Measurements from ENCODE around the gene PSME2. TPM values are rescaled to one million over a fixed set of nuclear protein-coding genes. Genes with fewer than 3 reads are reported as not detected.

PSME2 gene
- total and polyA plus RNA-seq, 10 of the 15 experiments (the other 5 are each of a cell fraction or from before 2014, with no cell fraction given): 510 to 3,542 (median 913) TPM

DNA sequence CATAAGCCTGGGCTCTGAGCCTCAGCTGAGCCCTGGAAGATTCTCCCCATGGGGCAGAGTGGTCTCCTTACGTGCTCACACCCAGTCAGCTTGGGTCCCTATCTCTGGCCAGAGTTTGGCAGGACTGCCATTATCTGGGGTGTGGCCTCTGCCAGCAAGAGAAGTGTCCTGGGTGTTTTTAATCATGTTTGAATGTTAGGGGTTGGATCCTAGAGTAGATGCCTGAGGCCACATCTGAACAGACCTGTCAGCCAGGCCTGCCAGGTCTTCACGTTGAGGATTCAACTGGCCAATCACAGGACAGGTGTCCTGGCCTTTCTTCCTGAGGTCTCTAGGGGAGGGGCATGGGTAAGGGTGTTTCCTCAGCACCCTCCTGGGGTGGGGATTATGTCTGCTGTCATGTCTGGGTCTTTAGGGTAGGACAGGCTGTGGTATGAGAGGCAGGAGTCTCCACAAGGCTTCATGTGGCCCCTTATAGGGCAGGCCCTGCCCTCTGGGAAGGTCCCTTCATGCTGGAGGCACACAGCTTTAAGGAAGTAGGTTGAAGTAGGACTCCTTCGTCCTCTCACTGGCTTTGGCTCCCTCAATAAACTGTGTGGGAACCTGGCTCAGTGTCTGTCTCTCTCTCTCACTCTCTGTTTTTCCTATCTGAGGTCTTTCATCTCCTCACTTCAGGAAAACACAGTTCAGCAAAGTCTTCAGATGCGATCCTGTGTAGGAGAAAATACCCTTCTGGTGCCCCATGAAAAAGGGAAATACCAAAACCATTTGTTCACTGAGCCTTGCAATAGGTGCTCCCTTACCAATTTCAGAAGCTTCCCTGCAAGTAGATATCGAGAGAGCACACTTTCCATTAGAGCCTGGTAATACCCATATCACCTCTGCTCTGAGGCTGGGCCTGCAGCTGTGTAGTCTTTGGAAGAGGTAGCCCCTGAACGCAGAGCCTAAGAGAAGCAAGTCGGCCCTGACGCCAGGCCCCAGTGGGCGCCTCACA, 22.7 kb downstream of the PSME2 start (continued):
- TF ChIP-seq KAT2A (conservative IDR thresholded peaks at IDR 0.05; ENCODE audit: control insufficient read depth, low read depth, low read length): no peak
- no peak for TF ChIP-seq SREBF2 (IDR thresholded peaks at IDR 0.05; ENCODE audit: low read length)
- TF ChIP-seq, protein P1, sequence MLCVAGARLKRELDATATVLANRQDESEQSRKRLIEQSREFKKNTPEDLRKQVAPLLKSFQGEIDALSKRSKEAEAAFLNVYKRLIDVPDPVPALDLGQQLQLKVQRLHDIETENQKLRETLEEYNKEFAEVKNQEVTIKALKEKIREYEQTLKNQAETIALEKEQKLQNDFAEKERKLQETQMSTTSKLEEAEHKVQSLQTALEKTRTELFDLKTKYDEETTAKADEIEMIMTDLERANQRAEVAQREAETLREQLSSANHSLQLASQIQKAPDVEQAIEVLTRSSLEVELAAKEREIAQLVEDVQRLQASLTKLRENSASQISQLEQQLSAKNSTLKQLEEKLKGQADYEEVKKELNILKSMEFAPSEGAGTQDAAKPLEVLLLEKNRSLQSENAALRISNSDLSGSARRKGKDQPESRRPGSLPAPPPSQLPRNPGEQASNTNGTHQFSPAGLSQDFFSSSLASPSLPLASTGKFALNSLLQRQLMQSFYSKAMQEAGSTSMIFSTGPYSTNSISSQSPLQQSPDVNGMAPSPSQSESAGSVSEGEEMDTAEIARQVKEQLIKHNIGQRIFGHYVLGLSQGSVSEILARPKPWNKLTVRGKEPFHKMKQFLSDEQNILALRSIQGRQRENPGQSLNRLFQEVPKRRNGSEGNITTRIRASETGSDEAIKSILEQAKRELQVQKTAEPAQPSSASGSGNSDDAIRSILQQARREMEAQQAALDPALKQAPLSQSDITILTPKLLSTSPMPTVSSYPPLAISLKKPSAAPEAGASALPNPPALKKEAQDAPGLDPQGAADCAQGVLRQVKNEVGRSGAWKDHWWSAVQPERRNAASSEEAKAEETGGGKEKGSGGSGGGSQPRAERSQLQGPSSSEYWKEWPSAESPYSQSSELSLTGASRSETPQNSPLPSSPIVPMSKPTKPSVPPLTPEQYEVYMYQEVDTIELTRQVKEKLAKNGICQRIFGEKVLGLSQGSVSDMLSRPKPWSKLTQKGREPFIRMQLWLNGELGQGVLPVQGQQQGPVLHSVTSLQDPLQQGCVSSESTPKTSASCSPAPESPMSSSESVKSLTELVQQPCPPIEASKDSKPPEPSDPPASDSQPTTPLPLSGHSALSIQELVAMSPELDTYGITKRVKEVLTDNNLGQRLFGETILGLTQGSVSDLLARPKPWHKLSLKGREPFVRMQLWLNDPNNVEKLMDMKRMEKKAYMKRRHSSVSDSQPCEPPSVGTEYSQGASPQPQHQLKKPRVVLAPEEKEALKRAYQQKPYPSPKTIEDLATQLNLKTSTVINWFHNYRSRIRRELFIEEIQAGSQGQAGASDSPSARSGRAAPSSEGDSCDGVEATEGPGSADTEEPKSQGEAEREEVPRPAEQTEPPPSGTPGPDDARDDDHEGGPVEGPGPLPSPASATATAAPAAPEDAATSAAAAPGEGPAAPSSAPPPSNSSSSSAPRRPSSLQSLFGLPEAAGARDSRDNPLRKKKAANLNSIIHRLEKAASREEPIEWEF (IDR thresholded peaks at IDR 0.05; ENCODE audit: insufficient replicate concordance, low read depth, low read length): no peak
- TF ChIP-seq, protein P2, sequence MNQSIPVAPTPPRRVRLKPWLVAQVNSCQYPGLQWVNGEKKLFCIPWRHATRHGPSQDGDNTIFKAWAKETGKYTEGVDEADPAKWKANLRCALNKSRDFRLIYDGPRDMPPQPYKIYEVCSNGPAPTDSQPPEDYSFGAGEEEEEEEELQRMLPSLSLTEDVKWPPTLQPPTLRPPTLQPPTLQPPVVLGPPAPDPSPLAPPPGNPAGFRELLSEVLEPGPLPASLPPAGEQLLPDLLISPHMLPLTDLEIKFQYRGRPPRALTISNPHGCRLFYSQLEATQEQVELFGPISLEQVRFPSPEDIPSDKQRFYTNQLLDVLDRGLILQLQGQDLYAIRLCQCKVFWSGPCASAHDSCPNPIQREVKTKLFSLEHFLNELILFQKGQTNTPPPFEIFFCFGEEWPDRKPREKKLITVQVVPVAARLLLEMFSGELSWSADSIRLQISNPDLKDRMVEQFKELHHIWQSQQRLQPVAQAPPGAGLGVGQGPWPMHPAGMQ (IDR thresholded peaks at IDR 0.05; ENCODE audit: borderline replicate concordance): no peak
- no peak for TF ChIP-seq CBX5 (IDR thresholded peaks at IDR 0.05; ENCODE audit: low read depth)
- no peak for TF ChIP-seq BRCA1 (IDR thresholded peaks at IDR 0.05; ENCODE audit: low read depth, low read length)
- peak; percentile 33; the same call in 1 of the 2 replicates for TF ChIP-seq DPF2 (IDR thresholded peaks at IDR 0.05)
- TF ChIP-seq, protein P3, sequence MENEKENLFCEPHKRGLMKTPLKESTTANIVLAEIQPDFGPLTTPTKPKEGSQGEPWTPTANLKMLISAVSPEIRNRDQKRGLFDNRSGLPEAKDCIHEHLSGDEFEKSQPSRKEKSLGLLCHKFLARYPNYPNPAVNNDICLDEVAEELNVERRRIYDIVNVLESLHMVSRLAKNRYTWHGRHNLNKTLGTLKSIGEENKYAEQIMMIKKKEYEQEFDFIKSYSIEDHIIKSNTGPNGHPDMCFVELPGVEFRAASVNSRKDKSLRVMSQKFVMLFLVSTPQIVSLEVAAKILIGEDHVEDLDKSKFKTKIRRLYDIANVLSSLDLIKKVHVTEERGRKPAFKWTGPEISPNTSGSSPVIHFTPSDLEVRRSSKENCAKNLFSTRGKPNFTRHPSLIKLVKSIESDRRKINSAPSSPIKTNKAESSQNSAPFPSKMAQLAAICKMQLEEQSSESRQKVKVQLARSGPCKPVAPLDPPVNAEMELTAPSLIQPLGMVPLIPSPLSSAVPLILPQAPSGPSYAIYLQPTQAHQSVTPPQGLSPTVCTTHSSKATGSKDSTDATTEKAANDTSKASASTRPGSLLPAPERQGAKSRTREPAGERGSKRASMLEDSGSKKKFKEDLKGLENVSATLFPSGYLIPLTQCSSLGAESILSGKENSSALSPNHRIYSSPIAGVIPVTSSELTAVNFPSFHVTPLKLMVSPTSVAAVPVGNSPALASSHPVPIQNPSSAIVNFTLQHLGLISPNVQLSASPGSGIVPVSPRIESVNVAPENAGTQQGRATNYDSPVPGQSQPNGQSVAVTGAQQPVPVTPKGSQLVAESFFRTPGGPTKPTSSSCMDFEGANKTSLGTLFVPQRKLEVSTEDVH (IDR thresholded peaks at IDR 0.05; ENCODE audit: low read depth, partially characterized antibody): no peak
- TF ChIP-seq MXI1 (IDR thresholded peaks at IDR 0.05; ENCODE audit: low read depth, low read length): no peak
- no peak for TF ChIP-seq ASH2L (IDR thresholded peaks at IDR 0.05; ENCODE audit: borderline replicate concordance, low read depth)
- TF ChIP-seq, protein P4, sequence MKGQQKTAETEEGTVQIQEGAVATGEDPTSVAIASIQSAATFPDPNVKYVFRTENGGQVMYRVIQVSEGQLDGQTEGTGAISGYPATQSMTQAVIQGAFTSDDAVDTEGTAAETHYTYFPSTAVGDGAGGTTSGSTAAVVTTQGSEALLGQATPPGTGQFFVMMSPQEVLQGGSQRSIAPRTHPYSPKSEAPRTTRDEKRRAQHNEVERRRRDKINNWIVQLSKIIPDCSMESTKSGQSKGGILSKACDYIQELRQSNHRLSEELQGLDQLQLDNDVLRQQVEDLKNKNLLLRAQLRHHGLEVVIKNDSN (IDR thresholded peaks at IDR 0.05; ENCODE audit: borderline replicate concordance, extremely low read length, insufficient read depth, low read depth, low read length): no peak
- no peak for TF ChIP-seq SPI1 (IDR thresholded peaks at IDR 0.05; ENCODE audit: borderline replicate concordance, insufficient read depth, low read depth, low read length)
- no peak for TF ChIP-seq BCL11A (IDR thresholded peaks at IDR 0.05; ENCODE audit: low read depth, low read length)
- no peak for TF ChIP-seq MEF2B (IDR thresholded peaks at IDR 0.05; ENCODE audit: partially characterized antibody, poor library complexity, severe bottlenecking)
